SJCRH30 (cell line): Measurements from ENCODE around the gene VSIG2. TPM values are rescaled to one million over a fixed set of nuclear protein-coding genes. Genes with fewer than 3 reads are reported as not detected.

ENCODE experiments used
- total RNA-seq: library from RNA; depleted of rRNA; stranded (reverse); fragments of >200 nt; shearing (Covaris generic); gene quantifications from 2 replicates; pipeline ENCODE4 v1.2.3, GENCODE V29; 2014; rRNA removed

VSIG2 gene
- total RNA-seq, 1 experiment from 2014 or later: not detected

Other genes with a start within 250 kb of the VSIG2 start
- not detected in 2 replicates for gene OR8B12, start 208.6 kb downstream of the VSIG2 start, total RNA-seq
- not detected in 2 replicates for gene OR8A1, start 182.3 kb downstream of the VSIG2 start, total RNA-seq
- gene PANX3, start 140.8 kb downstream of the VSIG2 start, total RNA-seq: not detected in 2 replicates
- 11.9 and 14.4 TPM in 2 replicates for gene TBRG1, start 129.4 kb downstream of the VSIG2 start, total RNA-seq
- 0.43 and 0.63 TPM in 2 replicates for gene SIAE, start 78.5 kb downstream of the VSIG2 start, total RNA-seq
- gene SPA17, start 78.4 kb downstream of the VSIG2 start, total RNA-seq: 4.0 and 6.0 TPM in 2 replicates
- 4.5 and 4.6 TPM in 2 replicates for gene NRGN, start 12.3 kb downstream of the VSIG2 start, total RNA-seq
- gene ESAM, start 10.0 kb upstream of the VSIG2 start, total RNA-seq: 0.16 TPM in 1 of 2 replicates, not detected in the other
- 9.2 and 12.6 TPM in 2 replicates for gene MSANTD2, start 48.2 kb upstream of the VSIG2 start, total RNA-seq
- 5.1 and 7.0 TPM in 2 replicates for gene ROBO3, start 113.2 kb upstream of the VSIG2 start, total RNA-seq
- 0.10 and 0.22 TPM in 2 replicates for gene ROBO4, start 145.6 kb upstream of the VSIG2 start, total RNA-seq
- gene HEPN1, start 167.0 kb upstream of the VSIG2 start, total RNA-seq: not detected in 2 replicates
- 0.05 TPM in 1 of 2 replicates, not detected in the other for gene HEPACAM, start 183.8 kb upstream of the VSIG2 start, total RNA-seq
- gene CCDC15, start 201.9 kb upstream of the VSIG2 start, total RNA-seq: 10.2 and 11.5 TPM in 2 replicates